ENCODE measurements around the gene TMEM59L. TPM values are rescaled to one million over a fixed set of nuclear protein-coding genes. Genes with fewer than 3 reads are reported as not detected.

Gene TMEM59L
- total and polyA plus RNA-seq, 3 donors from 2014 or later: 4.3 to 7.0 (median 4.5) TPM

DNA sequence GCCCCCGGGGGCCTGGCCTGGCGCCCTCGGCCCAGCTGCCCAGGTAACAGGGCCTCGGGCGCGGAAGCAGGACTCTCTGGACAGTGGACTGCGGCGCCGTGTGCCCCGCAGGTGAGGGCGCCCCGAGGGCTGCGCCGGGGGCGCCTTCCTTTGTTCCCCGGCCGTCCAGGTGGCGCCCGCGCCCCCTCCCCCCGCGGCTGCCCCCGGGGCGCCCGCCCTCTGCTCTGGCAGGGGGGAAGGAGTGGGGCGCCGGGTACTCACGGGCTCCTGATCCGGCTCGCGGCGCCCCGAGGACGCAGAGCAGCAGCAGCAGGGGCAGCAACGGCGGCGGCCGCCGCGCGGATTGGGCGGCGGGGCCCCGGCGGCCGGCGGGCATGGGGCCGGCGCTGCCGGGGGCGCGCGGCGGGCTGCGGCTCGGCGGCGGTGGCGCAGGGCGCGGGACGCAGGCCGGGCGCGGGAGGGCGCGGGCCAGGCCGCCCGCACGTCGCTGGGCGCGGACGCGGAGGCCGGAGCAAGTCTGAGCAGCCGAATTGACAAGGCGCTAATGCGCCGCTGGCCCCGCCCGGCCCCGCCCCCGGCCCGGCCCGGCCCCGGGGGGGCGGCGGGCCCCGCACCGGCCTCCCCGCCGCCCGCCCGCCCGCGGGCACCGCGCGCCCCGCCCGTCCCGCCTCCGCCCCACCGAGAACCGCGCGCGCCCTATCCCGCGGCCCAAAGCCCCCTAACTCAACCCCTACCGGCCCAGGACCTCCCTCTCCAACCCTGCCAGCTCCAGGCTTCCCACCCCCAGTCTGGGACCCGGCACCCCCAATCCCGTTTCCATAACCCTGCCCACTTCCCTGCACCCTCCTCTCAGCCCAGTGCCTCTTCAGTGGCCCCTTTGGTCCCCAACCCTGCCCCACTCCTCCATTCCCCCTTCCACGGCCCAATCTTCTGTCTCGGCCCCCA, 6.1 kb upstream of the TMEM59L start, which contains the start of gene CRLF1:
Gene CRLF1 (minus strand): TSS at position 519 of the 945 bp plus-strand sequence. CDS start 143 bp downstream, at position 376.
- 0 to 1% methylated on average over 7 to 34 of the region's 116 CpGs for WGBS, 2 donors
- Histone ChIP-seq H3K4me1 (peaks cover 11% of the 10 kb centered on the region), H3K9me3 (no peaks in the 10 kb centered on the region), H3K4me3 (peak within 1 kb of the TSS; percentile 6 to 36), H3K36me3 (ENCODE audit: low read depth, missing control alignments) (no peaks in the 10 kb centered on the region), H3K27ac (no peak within 1 kb of the TSS), H3K27me3 (no peaks in the 10 kb centered on the region)
- TF ChIP-seq, protein P1, sequence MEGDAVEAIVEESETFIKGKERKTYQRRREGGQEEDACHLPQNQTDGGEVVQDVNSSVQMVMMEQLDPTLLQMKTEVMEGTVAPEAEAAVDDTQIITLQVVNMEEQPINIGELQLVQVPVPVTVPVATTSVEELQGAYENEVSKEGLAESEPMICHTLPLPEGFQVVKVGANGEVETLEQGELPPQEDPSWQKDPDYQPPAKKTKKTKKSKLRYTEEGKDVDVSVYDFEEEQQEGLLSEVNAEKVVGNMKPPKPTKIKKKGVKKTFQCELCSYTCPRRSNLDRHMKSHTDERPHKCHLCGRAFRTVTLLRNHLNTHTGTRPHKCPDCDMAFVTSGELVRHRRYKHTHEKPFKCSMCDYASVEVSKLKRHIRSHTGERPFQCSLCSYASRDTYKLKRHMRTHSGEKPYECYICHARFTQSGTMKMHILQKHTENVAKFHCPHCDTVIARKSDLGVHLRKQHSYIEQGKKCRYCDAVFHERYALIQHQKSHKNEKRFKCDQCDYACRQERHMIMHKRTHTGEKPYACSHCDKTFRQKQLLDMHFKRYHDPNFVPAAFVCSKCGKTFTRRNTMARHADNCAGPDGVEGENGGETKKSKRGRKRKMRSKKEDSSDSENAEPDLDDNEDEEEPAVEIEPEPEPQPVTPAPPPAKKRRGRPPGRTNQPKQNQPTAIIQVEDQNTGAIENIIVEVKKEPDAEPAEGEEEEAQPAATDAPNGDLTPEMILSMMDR (IDR thresholded peaks at IDR 0.05): no peak
- TF ChIP-seq POLR2A (IDR thresholded peaks at IDR 0.05): no peak
- intact Hi-C loops (cut with DNase I; ENCODE audit: low total_unique reads): no loop called here
- DNase-seq: no peak

DNA sequence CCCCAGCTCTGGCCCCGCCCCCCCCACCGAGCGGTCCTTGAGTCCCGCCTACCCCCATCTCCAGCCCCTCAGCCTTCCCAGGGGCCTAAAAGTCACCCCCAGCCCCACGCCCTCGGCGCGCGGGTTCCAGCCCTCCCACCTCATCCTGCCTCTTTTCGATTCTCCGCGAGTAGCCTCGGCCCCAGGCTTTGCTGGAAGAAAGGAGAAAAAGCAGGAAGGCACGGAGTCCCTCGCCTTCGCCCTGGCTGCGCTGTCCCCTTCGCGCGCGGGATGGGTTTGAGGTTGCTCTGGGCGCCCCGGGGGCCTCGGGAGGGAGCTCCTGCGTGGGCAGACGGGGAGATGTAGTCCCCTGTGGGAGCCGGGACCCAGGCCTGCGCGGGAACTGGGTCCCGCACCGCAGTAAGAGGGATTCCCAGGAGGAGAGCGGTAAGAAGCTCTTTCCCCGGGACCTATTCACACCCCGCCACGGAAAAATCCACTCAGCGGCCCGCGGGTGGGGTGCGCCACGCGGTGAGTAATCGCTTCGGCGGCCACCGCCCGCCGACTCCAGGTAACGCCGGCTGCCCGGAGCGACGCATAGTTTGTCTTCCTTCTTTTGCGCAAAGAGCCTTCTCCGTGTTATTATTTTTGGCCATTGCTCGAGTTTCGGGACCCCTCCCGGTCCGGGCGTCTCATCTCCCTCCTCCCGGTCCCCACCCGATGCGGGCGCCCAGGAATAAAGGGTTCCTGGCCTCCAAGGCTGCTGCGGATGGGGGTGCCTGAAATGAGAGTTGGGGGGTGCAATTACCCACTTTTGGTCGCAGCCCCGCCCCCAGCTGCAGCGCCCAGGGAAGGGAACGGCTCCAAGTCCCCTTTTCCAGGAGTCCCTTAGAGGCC, 5.2 kb upstream of the TMEM59L start:
- DNase-seq: no peak
- Histone ChIP-seq H3K27me3 (no peaks in the 10 kb centered on the region), H3K27ac (no peak overlapping the region), H3K9me3 (no peaks in the 10 kb centered on the region), H3K36me3 (ENCODE audit: low read depth, missing control alignments) (no peaks in the 10 kb centered on the region), H3K4me1 (peaks cover 16% of the 10 kb centered on the region), H3K4me3 (peak overlapping the region in 1 of 2 donors; percentile 18)
- WGBS, 2 donors: 1 to 2% methylated on average over 31 to 68 of the region's 68 CpGs
- no peak for TF ChIP-seq POLR2A (IDR thresholded peaks at IDR 0.05)
- TF ChIP-seq, protein P1 (IDR thresholded peaks at IDR 0.05): no peak
- intact Hi-C loops (cut with DNase I; ENCODE audit: low total_unique reads): no loop called here

DNA sequence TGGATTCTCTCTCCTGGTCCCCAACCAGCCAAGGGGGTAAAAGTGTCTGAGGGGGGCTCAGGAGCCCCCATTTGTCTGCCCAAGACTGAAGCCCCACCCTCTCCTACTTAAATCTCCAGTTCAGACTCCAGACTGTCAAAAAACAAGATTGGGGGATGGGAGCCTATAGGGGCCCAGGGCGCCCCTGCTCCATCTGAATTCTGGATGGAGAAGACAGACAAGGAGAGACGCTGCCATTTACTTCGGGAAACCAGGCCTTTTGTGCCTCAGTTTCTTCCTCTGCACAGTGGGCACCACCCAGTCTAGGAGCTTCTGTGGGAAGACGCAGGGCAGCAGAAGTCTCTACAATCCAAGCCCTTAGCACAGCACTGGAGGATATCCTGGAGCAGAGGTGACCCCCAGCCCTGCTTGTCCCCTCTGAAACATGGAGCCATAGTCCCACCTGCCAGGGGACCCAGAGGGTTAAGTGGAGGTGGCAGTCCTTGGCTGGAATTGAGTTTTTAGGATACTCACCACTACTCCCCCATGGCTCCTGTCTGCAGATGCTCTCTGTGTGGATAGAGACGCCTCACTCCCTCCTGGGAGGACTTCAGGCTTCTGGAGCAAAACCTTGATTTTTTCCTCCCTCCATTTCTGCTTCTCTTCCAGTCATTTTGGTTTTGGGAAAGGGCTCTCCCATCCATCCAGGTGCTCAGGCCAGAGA, 4.4 kb upstream of the TMEM59L start:
- Histone ChIP-seq H3K27ac (no peak overlapping the region), H3K4me1 (peaks cover 16% of the 10 kb centered on the region), H3K27me3 (no peaks in the 10 kb centered on the region), H3K4me3 (no peak overlapping the region), H3K9me3 (no peaks in the 10 kb centered on the region), H3K36me3 (ENCODE audit: low read depth, missing control alignments) (no peaks in the 10 kb centered on the region)
- DNase-seq: no peak
- TF ChIP-seq POLR2A (IDR thresholded peaks at IDR 0.05): no peak
- TF ChIP-seq, protein P1 (IDR thresholded peaks at IDR 0.05): no peak
- 23 to 35% methylated on average over 3 to 5 of the region's 5 CpGs for WGBS, 2 donors
- intact Hi-C loops (cut with DNase I; ENCODE audit: low total_unique reads): no loop called here

DNA sequence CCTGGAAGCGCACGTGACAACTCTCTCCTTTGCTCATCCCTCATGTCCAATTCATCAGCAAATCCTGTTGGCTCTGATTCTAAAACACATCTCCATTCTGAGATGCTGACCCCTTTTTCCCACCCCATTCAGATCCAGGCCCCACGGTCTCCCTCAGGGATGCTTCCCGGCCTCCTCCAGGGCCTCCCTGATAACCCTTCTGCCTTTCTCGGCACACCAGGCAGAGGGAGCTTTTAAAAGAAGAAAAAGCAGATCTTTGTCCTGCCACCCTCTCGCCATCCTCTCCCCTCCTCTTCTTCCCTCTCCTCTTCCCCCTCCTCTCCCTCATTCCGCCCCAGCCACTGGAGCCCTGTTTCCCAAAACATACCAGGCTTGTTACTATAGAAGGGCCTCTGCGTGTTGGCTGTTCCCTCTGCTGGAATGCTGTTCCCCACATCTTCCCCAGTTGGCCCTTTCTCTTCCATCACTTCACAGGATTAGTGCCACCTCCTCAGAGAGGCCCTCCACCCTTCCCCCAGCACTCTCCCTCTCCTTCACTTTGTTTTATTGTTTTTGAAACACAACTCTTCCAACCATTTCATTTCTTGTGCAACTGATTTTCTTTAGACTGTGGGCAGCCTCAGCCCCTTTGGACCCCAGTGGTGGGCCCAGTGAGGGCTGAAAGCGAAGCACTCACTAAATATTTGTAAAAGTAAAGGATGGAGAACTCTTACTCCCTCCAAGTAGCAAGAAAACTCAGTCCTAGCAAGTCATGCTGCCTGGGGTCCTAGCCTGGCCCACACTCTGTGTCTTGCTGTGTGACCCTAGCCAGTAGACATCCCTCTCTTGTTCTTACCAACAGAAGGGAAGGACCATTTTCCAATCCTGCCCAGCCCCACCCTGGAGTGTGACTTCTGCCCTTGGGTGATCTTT, 3.6 kb upstream of the TMEM59L start:
- Histone ChIP-seq H3K9me3 (no peaks in the 10 kb centered on the region), H3K4me3 (no peak overlapping the region), H3K36me3 (ENCODE audit: low read depth, missing control alignments) (no peaks in the 10 kb centered on the region), H3K4me1 (peaks cover 16% of the 10 kb centered on the region), H3K27me3 (no peaks in the 10 kb centered on the region), H3K27ac (no peak overlapping the region)
- WGBS, 2 donors: 70 to 76% methylated on average over 9 of the region's 9 CpGs
- DNase-seq: no peak
- TF ChIP-seq, protein P1 (IDR thresholded peaks at IDR 0.05): no peak
- no peak for TF ChIP-seq POLR2A (IDR thresholded peaks at IDR 0.05)
- intact Hi-C loops (cut with DNase I; ENCODE audit: low total_unique reads): no loop called here
